H9 (cell line): ENCODE measurements around the gene CHST8. TPM values are rescaled to one million over a fixed set of nuclear protein-coding genes. Genes with fewer than 3 reads are reported as not detected.

Experiments used
- DNase-seq: peaks from one replicate; pipeline ENCODE4 v3.0.0-alpha.2; 2017
- H2AFZ ChIP-seq: one replicate; pipeline ENCODE4 v1.6.1; 2013; ENCODE audit warnings: mild to moderate bottlenecking, low read length, control low read depth, moderate library complexity
- H2AK5ac ChIP-seq: 2 replicates; pipeline ENCODE4 v1.6.1; 2013; ENCODE audit warnings: low read length, control low read depth, mixed read lengths; ENCODE audit not compliant: insufficient read length
- H2BK120ac ChIP-seq: one replicate; pipeline ENCODE4 v1.6.1; 2013; ENCODE audit warnings: low read depth, mild to moderate bottlenecking, low read length, control low read depth, inconsistent platforms; ENCODE audit not compliant: poor library complexity, severe bottlenecking
- H2BK12ac ChIP-seq: 2 replicates; pipeline ENCODE4 v1.6.1; 2013; ENCODE audit warnings: low read length, control low read depth, mixed read lengths, low read depth; ENCODE audit not compliant: insufficient read length
- H2BK15ac ChIP-seq: 2 replicates; pipeline ENCODE4 v1.6.1; 2013; ENCODE audit warnings: low read depth, low read length, control low read depth
- H2BK20ac ChIP-seq: one replicate; pipeline ENCODE4 v1.6.1; 2013; ENCODE audit warnings: low read depth, mild to moderate bottlenecking, low read length, control low read depth, inconsistent platforms; ENCODE audit not compliant: poor library complexity, severe bottlenecking
- H2BK5ac ChIP-seq: 2 replicates; pipeline ENCODE4 v1.6.1; 2013; ENCODE audit warnings: low read length, control low read depth, mixed read lengths; ENCODE audit not compliant: insufficient read length
- H3K14ac ChIP-seq: 2 replicates; pipeline ENCODE4 v1.6.1; 2013; ENCODE audit warnings: low read length, control low read depth; ENCODE audit not compliant: insufficient read depth
- H3K18ac ChIP-seq: 2 replicates; pipeline ENCODE4 v1.6.1; 2013; ENCODE audit warnings: low read depth, mild to moderate bottlenecking, mixed read lengths, low read length, control low read depth; ENCODE audit not compliant: insufficient read length
- H3K23ac ChIP-seq: 2 replicates; pipeline ENCODE4 v1.6.1; 2013; ENCODE audit warnings: low read length, control low read depth, mixed read lengths, low read depth; ENCODE audit not compliant: insufficient read length
- H3K23me2 ChIP-seq: 2 replicates; pipeline ENCODE4 v1.6.1; 2013; ENCODE audit warnings: low read depth, mild to moderate bottlenecking, mixed read lengths, low read length, control low read depth; ENCODE audit not compliant: insufficient read length, poor library complexity, severe bottlenecking
- H3K27ac ChIP-seq: 2 replicates; pipeline ENCODE4 v1.5.1; 2013; ENCODE audit warnings: low read length, control low read depth, mixed read lengths, low read depth; ENCODE audit not compliant: insufficient read length
- H3K27me3 ChIP-seq: 2 replicates; pipeline ENCODE4 v1.6.1; 2013; ENCODE audit warnings: low read length, control low read depth, inconsistent platforms; ENCODE audit not compliant: insufficient read depth
- H3K4ac ChIP-seq: 2 replicates; pipeline ENCODE4 v1.6.1; 2013; ENCODE audit warnings: low read depth, mild to moderate bottlenecking, control low read depth, inconsistent platforms, low read length, moderate library complexity
- H3K4me1 ChIP-seq: 2 replicates; pipeline ENCODE4 v1.6.1; 2013; ENCODE audit warnings: low read length, control low read depth, inconsistent platforms; ENCODE audit not compliant: insufficient read depth
- H3K4me2 ChIP-seq: 2 replicates; pipeline ENCODE4 v1.6.1; 2013; ENCODE audit warnings: low read length, control low read depth, mixed read lengths; ENCODE audit not compliant: insufficient read length, insufficient read depth
- H3K56ac ChIP-seq: 2 replicates; pipeline ENCODE4 v1.6.1; 2013; ENCODE audit warnings: low read depth, mild to moderate bottlenecking, mixed read lengths, low read length, control low read depth; ENCODE audit not compliant: insufficient read length
- H3K79me1 ChIP-seq: 2 replicates; pipeline ENCODE4 v1.6.1; 2013; ENCODE audit warnings: low read depth, mild to moderate bottlenecking, moderate library complexity, low read length, control low read depth, inconsistent platforms; ENCODE audit not compliant: insufficient read depth, poor library complexity, severe bottlenecking
- H3K79me2 ChIP-seq: 2 replicates; pipeline ENCODE4 v1.6.1; 2013; ENCODE audit warnings: low read length, control low read depth, inconsistent platforms; ENCODE audit not compliant: insufficient read depth
- H3K9ac ChIP-seq: 2 replicates; pipeline ENCODE4 v1.6.1; 2013; ENCODE audit warnings: low read length, control low read depth, mixed read lengths; ENCODE audit not compliant: insufficient read length; ENCODE audit errors: extremely low read depth
- H3K9me3 ChIP-seq: one replicate; pipeline ENCODE4 v1.6.1; 2013; ENCODE audit warnings: low read depth, low read length, inconsistent platforms; ENCODE audit not compliant: control insufficient read depth
- H3T11ph ChIP-seq: one replicate; pipeline ENCODE4 v1.6.1; 2013; ENCODE audit warnings: mild to moderate bottlenecking, low read length, control low read depth, inconsistent platforms
- H4K20me1 ChIP-seq: one replicate; pipeline ENCODE4 v1.6.1; 2013; ENCODE audit not compliant: control insufficient read depth, insufficient read length, insufficient read depth
- H4K5ac ChIP-seq: 2 replicates; pipeline ENCODE4 v1.6.1; 2013; ENCODE audit warnings: low read depth, mild to moderate bottlenecking, mixed read lengths, low read length, control low read depth; ENCODE audit not compliant: insufficient read length
- H4K8ac ChIP-seq: replicated peaks from 2 replicates; pipeline ENCODE4 v1.6.1; 2013; ENCODE audit warnings: low read length, control low read depth, mixed read lengths, low read depth; ENCODE audit not compliant: insufficient read length
- H4K91ac ChIP-seq: 2 replicates; pipeline ENCODE4 v1.6.1; 2013; ENCODE audit warnings: low read depth, mild to moderate bottlenecking, moderate library complexity, mixed read lengths, low read length, control low read depth; ENCODE audit not compliant: insufficient read length
- H3K27ac Mint-ChIP-seq, 3 experiments: 2 replicates in 2 of 3; 3 replicates in 1 of 3; pipeline ENCODE4 v1.8.0; 2020 to 2021; ENCODE audit warnings: mixed read lengths in 3 of 3, mild to moderate bottlenecking in 1 of 3, moderate library complexity in 1 of 3
- H3K27me3 Mint-ChIP-seq: 2 replicates; pipeline ENCODE4 v1.8.0; 2021; ENCODE audit warnings: low read depth, mild to moderate bottlenecking, moderate library complexity, mixed read lengths
- H3K36me3 Mint-ChIP-seq, 3 experiments: 2 replicates in 2 of 3; 3 replicates in 1 of 3; pipeline ENCODE4 v1.8.0; 2020 to 2021; ENCODE audit warnings: low read depth in 3 of 3, mixed read lengths in 3 of 3; ENCODE audit not compliant: insufficient read depth in 1 of 3
- H3K4me1 Mint-ChIP-seq, 2 experiments: 2 replicates each; pipeline ENCODE4 v1.8.0; 2020; ENCODE audit warnings: mixed read lengths in 2 of 2
- H3K4me3 Mint-ChIP-seq, 2 experiments: 2 replicates in 1 of 2; 3 replicates in 1 of 2; pipeline ENCODE4 v1.8.0; 2020 to 2021; ENCODE audit warnings: mild to moderate bottlenecking in 2 of 2, mixed read lengths in 2 of 2, moderate library complexity in 1 of 2
- H3K9me3 Mint-ChIP-seq, 2 experiments: 2 replicates in 1 of 2; 3 replicates in 1 of 2; pipeline ENCODE4 v1.8.0; 2020; ENCODE audit warnings: mild to moderate bottlenecking in 2 of 2, mixed read lengths in 2 of 2, moderate library complexity in 1 of 2
- WGBS: extraction: QIAGEN DNeasy Blood & Tissue Kit; methylation state at CpG from one replicate; pipeline ENCODE4 v1.1.7; 2013; ENCODE audit warnings: missing lambda C conversion rate, low lambda C conversion rate, mixed read lengths; ENCODE audit not compliant: insufficient read length; ENCODE audit errors: extremely low coverage; 5-methylcytosine and 5-hydroxymethylcytosine counted together
- total RNA-seq: library from RNA; stranded (reverse); gene quantifications from 2 replicates; pipeline ENCODE4 v1.2.1, GENCODE V29; 2021
- TF ChIP-seq, protein P1 (sequence below): fragments of 200-600 bp; sonication (generic); conservative IDR thresholded peaks from 3 replicates; pipeline ENCODE4 v1.8.0; 2021; ENCODE audit warnings: antibody characterized with exemption, mild to moderate bottlenecking

The CHST8 gene
- total RNA-seq, 1 experiment from 2014 or later = 5.1 TPM

DNA sequence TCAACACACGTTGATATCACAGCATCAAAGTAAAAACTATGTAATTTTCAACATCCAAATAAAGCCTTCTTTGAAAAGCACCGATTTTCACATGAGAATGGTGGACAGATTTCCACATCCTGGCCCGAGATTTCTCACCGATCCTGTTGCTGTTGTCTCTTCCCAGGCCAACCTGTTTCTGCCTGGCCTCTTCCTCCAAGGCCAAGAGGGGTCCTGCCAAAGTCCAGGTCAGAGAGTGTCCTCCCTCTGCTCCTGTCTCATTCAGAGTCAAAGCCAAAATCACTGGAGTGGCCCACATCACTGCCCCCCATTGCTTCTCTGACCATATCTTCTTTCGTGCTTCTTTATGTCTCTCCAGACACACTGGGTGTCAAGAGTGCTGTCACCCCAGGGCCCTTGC lies 49.5 kb downstream of the CHST8 start:
- no peak overlapping the region for H3K18ac ChIP-seq
- Mint-ChIP-seq H3K27me3 (peaks cover 2% of the 10 kb centered on the region), H3K27ac (no peak overlapping the region), H3K4me1 (no peaks in the 10 kb centered on the region), H3K9me3 (no peaks in the 10 kb centered on the region), H3K4me3 (no peak overlapping the region), H3K36me3 (no peaks in the 10 kb centered on the region)
- no peak overlapping the region for H3K56ac ChIP-seq
- H3K9ac ChIP-seq = no peak overlapping the region
- H3K4me2 ChIP-seq = no peak overlapping the region
- no peak overlapping the region for H3K27ac ChIP-seq
- H3K9me3 ChIP-seq = no peaks in the 10 kb centered on the region
- H2AK5ac ChIP-seq = no peak overlapping the region
- no peak overlapping the region for H4K5ac ChIP-seq
- no peak overlapping the region for H4K91ac ChIP-seq
- H3K79me1 ChIP-seq = no peaks in the 10 kb centered on the region
- no peak overlapping the region for H2BK5ac ChIP-seq
- H3K23me2 ChIP-seq = no peaks in the 10 kb centered on the region
- no peak overlapping the region for H2BK12ac ChIP-seq
- H4K8ac ChIP-seq = no peak overlapping the region
- H2BK20ac ChIP-seq = no peak overlapping the region
- no peak for DNase-seq
- H3T11ph ChIP-seq = no peak overlapping the region
- no peaks in the 10 kb centered on the region for H3K27me3 ChIP-seq
- no peak overlapping the region for H3K14ac ChIP-seq
- no CpG with 5 or more reads among the region's 5 CpGs for WGBS
- H3K4ac ChIP-seq = no peak overlapping the region
- TF ChIP-seq, protein P1, sequence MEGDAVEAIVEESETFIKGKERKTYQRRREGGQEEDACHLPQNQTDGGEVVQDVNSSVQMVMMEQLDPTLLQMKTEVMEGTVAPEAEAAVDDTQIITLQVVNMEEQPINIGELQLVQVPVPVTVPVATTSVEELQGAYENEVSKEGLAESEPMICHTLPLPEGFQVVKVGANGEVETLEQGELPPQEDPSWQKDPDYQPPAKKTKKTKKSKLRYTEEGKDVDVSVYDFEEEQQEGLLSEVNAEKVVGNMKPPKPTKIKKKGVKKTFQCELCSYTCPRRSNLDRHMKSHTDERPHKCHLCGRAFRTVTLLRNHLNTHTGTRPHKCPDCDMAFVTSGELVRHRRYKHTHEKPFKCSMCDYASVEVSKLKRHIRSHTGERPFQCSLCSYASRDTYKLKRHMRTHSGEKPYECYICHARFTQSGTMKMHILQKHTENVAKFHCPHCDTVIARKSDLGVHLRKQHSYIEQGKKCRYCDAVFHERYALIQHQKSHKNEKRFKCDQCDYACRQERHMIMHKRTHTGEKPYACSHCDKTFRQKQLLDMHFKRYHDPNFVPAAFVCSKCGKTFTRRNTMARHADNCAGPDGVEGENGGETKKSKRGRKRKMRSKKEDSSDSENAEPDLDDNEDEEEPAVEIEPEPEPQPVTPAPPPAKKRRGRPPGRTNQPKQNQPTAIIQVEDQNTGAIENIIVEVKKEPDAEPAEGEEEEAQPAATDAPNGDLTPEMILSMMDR = no peak
- no peak overlapping the region for H2AFZ ChIP-seq
- H3K79me2 ChIP-seq = no peaks in the 10 kb centered on the region; the same call in 1 of the 2 replicates
- H2BK15ac ChIP-seq = no peak overlapping the region
- no peaks in the 10 kb centered on the region for H4K20me1 ChIP-seq
- no peak overlapping the region for H2BK120ac ChIP-seq
- no peak overlapping the region for H3K23ac ChIP-seq
- no peaks in the 10 kb centered on the region; the same call in 1 of the 2 replicates for H3K4me1 ChIP-seq
